ENCODE measurements around the gene SDHB.

Gene SDHB

GRCh38 chr1:17040135-17040534, 13.7 kb downstream of the SDHB start:
- no peak overlapping the region for H3K4me3 ChIP-seq (ENCODE audit: low read depth, low read length)
- in situ Hi-C loops (cut with HindIII; ENCODE audit: low sequenced_read_pairs), result no loop called here
- no peak for TF ChIP-seq CTCF (IDR thresholded peaks at IDR 0.05; ENCODE audit: low read depth, low read length)
- no peak for DNase-seq (ENCODE audit: low read depth, low spot score)

- no peak overlapping the region for H3K4me3 ChIP-seq (ENCODE audit: low read depth, low read length)
- TF ChIP-seq CTCF (IDR thresholded peaks at IDR 0.05; ENCODE audit: low read depth, low read length), result no peak
- DNase-seq (ENCODE audit: low read depth, low spot score), result no peak
- in situ Hi-C loops (cut with HindIII; ENCODE audit: low sequenced_read_pairs), result no loop called here
These were observed 14.3 kb downstream of the SDHB start for GRCh38 chr1:17039522-17039921.

GRCh38 chr1:17033481-17033880, 20.4 kb downstream of the SDHB start:
- in situ Hi-C loops (cut with HindIII; ENCODE audit: low sequenced_read_pairs), result no loop called here

DNA sequence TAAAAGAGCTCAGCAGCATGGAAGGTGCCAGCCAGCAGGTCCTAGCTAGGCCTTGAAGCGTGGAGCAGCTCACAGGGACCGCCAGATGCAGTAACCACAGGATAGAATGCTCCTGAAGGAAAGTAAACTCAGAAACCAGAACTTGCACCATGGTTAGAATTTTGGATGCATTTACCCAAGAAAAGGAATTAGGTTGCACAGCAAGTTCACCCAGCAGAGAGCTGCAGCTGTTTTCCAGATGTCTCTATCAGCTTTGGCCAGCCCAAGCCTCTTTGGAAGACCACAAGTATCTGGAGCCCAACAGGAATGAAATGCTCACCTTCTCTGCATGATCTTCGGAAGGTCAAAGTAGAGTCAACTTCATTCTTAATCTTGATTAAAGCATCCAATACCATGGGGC, 21.1 kb downstream of the SDHB start:
- DNase-seq (ENCODE audit: low read depth, low spot score), result no peak
- no peak overlapping the region for H3K4me3 ChIP-seq (ENCODE audit: low read depth, low read length)
- no peak for TF ChIP-seq CTCF (IDR thresholded peaks at IDR 0.05; ENCODE audit: low read depth, low read length)
- in situ Hi-C loops (cut with HindIII; ENCODE audit: low sequenced_read_pairs), result no loop called here

More at GRCh38 chr1:17033481-17033880, 20.4 kb downstream of the SDHB start:
- DNase-seq (ENCODE audit: low read depth, low spot score), result no peak
- no peak overlapping the region for H3K4me3 ChIP-seq (ENCODE audit: low read depth, low read length)
- no peak for TF ChIP-seq CTCF (IDR thresholded peaks at IDR 0.05; ENCODE audit: low read depth, low read length)

- TF ChIP-seq CTCF (IDR thresholded peaks at IDR 0.05; ENCODE audit: low read depth, low read length), result no peak
- in situ Hi-C loops (cut with HindIII; ENCODE audit: low sequenced_read_pairs), result no loop called here
- no peak overlapping the region for H3K4me3 ChIP-seq (ENCODE audit: low read depth, low read length)
- no peak for DNase-seq (ENCODE audit: low read depth, low spot score)
These were observed 22.4 kb downstream of the SDHB start for GRCh38 chr1:17031436-17031835.

DNA sequence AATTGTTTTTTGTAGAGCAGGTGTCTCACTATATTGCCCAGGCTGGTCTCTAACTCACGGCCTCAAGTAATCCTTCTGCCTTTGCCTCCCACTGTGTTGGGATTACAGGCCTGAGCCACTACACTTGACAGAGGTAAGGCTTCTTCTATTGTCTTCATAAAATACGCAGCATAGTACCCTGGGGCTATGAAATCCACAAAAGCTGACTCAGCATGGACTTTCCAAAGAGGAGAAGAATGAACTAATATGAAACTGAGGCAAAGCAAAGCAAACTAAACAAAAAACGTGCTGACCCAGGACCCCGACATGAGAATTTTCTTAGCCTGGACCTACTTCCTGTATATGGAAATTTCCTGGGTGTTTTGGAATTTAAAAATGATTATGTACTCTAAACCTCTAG, 23.6 kb downstream of the SDHB start:
- in situ Hi-C loops (cut with HindIII; ENCODE audit: low sequenced_read_pairs), result no loop called here
- no peak for DNase-seq (ENCODE audit: low read depth, low spot score)

More for the DNA sequence above, 23.6 kb downstream of the SDHB start:
- TF ChIP-seq CTCF (IDR thresholded peaks at IDR 0.05; ENCODE audit: low read depth, low read length), result no peak
- no peak overlapping the region for H3K4me3 ChIP-seq (ENCODE audit: low read depth, low read length)
